Eye (tissue), 1 donor: Measurements from ENCODE around the gene TRPC4.

Source experiments
- DNase-seq: peaks from one replicate; pipeline ENCODE4 v3.0.0-alpha.2; 2015

The TRPC4 gene

DNA sequence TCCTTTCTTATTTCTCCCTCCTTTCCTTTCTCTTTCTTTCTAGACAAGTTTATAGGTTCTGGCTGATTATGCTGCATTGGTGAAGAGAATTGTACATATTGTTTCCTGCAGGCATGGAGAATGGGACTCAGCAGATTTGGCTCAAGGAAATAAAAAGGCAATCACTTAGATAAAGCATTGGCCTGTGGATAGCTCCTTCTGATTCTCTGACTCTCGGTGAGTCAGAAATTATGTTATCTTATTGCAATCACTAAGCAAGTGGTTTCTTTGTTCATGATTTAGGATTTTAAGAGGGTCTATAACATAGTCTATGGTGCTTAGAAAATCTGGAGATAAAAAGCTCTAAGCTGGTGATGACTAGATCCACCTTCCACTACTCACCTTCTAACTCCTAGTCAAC is 217.0 kb downstream of the TRPC4 start:
- no peak for DNase-seq

DNA sequence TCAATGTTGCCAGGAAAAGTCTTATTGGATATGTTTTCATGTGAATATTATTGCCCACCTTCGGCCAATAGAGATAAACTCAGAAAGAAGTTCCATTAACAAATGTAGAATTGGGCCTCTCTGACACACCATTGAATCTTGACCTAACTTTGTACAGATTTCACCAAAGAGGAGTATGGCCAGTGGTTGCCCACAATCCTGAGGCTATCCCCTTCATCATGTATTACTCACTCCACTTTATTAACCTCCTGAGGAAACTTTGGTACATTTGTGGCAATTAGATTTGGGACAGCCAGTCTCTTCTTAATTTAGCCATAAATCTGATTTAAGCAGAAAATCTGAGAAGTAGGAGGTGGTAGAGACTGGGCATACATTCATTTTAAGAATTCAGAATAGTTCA is 217.7 kb downstream of the TRPC4 start:
- DNase-seq, result no peak

DNA sequence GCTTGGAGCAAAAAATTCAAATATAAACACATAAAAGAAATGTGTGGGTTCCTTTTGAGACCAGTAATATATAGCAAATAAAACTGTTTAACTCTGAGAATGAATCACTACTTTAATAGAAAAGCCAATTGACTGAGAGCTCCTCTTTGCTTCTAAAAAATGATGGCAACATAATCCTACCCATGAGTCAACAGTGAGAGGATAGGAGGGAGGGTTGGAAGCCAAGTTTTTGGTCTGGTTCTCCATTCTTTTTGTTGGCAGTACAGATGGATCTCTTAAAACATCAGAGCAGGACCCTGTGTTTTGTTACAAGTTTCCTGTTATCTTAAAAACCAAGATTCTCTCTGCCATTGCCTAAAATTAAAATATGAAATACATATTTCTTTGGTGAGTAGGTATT is 221.0 kb downstream of the TRPC4 start:
- DNase-seq, result no peak

DNA sequence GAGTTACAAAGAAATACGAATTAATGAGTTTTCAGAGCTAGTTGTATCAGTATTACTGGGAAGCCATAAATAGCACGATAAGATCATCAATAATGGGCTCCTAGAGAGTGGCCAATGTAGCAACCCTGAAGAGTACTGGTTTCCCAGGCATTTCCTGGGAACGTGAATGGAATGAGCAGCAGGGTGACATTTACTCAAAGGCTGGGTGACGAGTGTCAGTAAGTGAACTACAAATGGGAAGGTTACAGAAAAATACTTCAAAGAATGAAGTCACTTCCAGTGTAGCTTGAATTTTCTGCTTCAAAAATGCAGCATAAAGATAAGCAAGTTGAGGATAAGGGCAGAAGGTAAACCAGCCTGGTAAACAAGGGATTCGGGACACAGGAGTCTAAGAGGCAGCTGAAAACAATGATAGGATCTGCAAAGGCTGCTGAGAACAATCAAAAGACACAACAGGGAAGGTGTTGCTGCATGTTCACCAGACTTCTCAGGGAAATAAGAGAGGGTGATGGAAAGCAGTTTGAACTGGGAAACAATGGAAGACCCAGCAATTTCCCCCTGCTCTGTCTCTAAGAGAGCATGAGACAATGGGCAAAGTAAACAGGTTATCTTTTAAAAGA is 222.4 kb downstream of the TRPC4 start:
- no peak for DNase-seq

DNA sequence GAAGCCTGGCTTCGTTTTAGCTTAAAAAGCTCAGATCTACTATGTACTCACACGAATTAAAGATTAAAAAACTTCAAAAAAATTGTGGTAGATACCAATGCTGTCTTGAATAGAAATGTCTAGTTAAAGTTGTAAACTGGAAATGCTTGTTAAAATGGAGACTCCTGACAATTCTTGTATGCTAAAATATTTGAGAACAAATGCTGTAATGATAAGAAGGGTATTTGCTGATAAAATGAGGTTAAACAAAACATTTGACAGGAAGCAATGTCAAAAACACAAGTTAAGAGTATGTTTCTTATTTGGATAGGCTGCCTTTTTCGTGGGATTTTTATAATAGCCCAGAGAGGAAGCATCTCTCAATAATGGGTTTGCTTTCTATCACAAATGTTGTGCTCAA is 223.0 kb downstream of the TRPC4 start:
- DNase-seq, result no peak

DNA sequence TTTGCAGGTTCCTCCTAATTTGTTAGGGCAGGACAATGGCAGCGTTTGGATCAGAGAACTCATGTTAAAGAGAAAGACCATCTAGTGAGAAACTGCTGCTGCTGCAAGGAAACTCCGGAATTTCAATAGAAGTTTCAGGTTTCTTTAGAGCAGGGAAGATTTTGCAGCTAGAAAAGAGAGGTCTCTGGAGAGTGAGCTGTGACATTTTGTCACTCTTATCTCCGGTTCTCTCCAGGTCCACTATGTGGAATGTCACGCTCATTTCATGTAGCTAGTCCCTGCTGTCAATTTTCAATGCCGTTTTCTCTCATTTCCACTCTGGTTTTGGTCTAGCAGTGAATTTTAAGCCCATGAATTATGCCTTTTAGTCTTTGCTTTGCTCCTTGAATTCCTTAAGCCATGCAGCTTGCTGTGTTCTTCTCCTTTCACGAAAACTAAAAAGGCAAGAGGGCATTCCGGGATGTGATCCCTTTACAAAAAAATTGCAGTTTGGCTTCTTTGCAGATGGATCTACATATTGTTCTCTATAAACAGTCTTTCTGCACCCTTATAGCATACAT is 224.3 kb downstream of the TRPC4 start:
- peak; percentile 6 for DNase-seq

DNA sequence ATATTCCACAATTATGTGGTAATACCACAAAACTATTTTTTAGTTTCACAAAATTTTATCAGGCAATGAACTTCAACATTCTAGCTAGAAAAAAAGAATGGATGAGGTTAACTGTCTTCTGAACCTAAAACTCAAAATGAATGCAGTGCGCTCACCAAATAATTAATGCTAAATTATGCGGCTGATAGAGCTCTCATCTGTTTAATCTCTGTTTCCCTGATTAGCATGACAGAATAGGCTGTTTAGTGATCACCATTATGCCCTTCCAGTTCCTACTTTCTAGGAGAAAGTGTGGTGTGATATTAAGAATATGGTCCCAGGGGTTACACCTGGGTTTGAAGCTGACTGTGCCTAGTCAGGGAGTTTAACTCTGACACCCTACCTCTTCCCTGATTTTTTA is 228.2 kb downstream of the TRPC4 start:
- no peak for DNase-seq

DNA sequence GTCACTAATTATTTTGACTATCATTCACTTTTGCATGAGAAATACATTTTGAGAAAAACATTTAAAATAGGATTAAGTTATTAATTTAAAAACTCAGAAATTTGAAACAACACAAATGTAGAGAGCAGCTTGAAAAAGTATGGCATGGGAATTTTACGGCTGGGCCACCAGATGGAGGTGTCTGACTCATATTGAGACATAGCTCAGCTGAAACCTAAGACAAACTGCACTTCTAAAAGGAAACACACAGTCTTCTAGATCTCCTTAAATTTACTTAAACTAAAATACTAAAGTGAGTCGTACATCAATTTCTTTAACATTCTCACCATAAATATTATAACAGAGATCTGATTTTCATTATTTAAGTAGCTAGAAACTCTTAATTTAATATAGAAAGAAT is 229.1 kb downstream of the TRPC4 start:
- peak; percentile 59 for DNase-seq

DNA sequence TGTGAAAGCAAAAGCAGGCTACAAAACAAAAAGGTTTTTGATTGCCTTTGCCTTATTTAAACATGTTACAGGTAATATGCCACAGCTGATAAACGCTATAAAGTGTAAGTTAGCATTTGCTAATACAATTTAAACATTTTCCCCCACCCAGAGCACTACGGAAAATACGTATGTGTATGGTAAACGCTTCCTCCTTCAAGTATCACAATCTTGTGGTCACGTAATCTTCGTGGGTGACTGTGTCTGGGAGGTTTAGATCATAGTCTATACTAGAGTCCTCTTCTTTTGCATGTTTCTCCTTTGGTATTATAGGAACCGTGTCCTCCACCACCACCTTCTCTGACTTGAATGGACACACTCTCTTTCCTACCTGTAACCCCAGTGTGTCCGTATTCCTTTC is 232.9 kb downstream of the TRPC4 start:
- no peak for DNase-seq

DNA sequence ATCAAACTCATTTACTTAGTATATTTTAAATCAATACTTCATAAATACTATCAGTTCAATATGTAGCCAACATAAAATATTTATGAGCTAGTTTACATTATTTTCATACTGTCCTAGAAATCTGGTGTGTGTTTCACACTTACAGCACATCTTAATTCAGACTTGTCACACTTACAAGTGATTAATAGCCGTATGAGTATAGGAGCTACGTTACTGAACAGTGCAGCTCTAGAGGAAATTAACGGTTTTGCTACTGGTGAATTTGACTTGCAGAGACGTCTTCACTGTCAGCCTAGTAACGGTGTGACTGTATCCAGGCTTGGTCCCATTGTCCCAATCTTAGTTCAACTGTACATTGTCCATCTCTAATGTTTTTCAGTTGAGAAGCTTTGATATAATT is 237.3 kb downstream of the TRPC4 start:
- no peak for DNase-seq

DNA sequence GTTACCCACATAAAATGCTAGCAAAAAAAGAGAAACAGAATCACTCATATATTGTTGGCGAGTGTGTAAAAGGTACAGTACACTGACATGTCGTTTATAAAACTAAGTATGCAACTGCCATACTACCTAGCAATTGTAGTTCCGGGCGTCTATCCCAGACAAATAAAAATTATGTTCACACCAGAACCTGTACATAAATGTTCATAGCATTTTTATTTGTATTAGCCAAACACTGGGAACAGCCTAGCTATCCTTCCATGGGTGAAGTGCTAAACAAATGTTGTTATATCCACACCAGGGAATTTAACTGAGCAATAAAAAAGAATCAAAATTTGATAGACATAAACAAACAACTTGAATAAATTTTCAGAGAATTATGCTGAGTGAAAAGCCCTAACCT is 242.1 kb downstream of the TRPC4 start:
- no peak for DNase-seq

DNA sequence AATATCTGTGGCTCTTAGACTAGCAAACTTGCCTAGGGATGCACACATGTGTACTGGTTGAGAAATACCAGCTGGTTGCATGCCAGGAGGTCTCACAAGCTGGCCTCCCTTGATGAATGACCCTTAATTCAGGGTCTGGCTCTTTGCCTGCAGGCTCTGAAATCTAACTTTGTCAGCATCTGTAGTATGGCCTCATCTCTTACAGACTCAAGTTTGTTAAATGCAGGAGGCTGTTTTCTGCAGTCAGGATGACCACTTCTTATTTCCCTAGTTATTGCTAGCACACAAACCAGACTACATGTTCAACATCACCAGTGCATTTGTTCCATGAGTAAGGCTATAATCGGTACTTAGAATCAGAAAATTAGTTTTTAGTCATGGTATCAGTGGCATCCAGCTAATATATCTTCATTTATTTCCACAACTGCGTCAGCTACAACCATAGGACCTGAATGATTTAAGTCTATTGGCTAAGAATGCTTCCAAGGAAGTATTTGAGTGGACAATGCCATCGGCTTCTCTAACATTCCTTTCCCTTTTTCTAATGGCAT is 247.7 kb downstream of the TRPC4 start:
- DNase-seq, result no peak

DNA sequence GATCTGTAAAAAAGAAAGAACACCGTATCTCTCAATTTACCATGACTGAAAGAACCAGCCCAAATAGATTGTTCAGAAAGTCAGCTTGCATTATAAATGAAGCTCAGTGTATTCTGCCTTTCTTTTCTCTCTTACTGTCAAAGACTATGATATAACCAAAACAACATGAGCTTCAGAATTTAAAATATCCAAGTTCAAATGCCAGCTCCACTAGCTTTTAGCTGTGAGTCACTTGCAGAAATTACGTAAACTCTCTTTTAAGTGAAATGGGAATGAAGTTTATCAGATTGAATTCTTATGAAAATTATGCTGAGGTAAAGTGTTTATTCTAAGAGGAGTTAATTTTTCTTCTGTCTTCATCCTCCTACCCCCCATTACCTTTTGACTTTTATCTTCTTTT is 251.0 kb downstream of the TRPC4 start:
- DNase-seq, result no peak

DNA sequence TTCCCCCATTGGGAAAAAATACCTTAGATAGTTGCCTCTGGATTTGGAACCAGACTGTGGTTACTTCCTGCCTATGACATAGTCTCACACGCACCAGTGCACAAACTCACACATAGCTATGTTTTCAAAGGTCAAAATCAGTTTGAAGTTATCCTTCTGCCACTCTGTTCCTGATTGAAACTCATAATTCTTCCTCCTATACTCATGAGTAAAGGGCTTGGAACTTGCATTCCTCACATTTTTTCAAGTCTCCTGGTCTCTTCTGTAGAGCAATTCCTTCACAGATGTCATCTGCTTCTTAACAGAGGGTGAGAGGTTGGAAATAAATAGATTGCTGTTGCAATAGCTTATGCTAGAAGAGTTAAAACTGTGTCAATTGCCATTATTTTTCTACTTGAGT is 252.4 kb downstream of the TRPC4 start:
- no peak for DNase-seq

DNA sequence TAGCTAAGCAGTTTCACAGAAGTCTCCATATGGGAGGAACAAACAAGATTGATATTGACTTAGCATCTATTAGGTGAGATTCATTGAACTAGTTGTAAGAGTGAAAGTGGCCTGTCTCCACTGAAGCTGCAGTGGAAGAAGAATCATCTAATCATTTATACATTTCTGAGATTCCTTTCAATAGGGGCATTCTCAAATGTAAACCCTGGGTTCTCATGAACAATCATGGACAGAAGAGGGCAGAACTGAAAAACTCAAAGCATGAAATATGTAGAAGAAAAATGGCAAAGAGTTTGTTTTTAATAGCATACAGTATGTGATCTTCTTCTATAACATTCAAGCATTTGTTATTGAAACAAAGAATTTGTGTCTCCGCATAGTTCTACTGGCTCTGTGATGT is 253.4 kb downstream of the TRPC4 start:
- DNase-seq, result no peak

DNA sequence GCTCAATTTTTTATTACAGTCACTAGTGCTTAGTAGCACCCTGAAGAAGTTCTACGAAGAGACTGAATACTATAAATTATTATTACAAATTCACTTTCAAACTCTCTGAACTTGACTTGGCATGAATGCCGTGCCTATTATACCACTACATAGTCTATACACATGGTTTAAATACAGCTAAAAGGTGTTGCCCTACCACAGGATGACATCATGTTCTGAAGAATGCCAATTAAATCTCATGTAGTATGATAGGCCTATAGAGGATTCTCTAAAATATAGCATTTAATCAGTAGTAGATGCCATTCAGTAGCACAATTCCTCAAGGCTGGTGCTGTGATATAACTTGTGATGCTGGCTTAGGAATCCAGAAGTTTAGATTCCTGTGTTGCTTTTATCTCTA is 254.3 kb downstream of the TRPC4 start:
- DNase-seq, result no peak

DNA sequence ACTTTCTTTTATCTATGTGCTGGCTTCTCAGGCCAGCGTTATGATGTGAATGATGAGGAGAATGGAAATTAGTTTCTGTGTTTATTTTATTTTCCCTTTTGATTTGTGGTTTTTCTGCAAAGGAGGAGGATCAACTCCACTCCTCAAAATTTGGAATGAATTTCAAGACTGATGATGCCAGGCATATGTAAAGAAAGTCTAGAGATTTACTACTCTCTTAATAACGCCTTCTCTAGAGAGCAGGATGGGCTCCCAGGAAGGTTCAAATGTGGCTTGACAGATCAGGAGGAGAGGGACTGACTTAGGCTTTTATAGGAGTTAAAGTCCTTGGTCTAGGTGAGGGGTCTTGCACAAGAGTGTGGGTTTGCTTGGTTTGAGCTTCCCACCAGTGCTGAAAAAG is 255.9 kb downstream of the TRPC4 start:
- DNase-seq, result no peak

DNA sequence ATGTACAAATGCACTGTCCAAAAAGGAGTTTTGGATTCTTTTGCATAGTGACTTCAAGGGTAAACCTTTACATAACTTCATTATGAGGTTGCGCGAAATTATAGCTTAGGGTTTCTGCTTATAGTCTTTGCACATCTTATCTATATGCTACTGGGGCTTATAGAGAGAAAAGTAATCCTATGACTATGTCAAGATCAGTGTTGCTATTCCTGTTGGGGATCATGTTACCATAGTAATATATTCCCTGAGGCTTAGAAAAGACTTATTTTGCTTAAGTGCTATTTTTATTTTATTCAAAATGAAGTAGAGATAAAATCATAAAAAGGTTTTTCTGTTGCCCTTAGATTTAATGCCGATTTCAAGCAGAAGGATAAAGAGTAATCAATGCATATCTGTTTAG is 256.3 kb downstream of the TRPC4 start:
- DNase-seq, result no peak

DNA sequence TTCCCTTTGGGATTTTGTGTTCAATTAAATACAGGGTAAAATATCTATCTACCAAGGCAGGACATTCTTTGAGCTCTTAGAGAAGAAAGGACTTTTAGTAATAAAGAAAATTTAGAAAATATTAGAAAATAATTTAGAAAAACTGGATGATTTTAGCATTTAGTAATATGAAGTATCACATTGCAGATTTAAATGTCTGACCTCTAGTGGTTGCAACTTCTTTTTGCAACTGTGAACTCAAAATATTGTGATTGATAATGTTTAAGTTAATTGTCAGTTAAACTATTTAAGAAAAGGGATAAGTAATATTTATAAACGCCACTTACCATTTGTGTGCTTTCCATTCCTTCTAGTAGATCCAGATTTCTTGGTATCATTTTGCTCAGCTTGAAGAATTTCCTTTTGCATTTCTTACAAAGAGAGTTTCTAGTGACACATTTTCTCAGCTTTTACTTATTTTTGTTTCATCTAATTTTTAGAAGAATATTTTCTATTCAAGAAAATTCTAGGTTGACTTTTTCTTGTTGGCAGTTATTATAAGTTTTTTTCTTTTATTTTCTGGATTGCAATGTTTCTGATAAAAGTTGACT is 260.7 kb downstream of the TRPC4 start:
- no peak for DNase-seq

DNA sequence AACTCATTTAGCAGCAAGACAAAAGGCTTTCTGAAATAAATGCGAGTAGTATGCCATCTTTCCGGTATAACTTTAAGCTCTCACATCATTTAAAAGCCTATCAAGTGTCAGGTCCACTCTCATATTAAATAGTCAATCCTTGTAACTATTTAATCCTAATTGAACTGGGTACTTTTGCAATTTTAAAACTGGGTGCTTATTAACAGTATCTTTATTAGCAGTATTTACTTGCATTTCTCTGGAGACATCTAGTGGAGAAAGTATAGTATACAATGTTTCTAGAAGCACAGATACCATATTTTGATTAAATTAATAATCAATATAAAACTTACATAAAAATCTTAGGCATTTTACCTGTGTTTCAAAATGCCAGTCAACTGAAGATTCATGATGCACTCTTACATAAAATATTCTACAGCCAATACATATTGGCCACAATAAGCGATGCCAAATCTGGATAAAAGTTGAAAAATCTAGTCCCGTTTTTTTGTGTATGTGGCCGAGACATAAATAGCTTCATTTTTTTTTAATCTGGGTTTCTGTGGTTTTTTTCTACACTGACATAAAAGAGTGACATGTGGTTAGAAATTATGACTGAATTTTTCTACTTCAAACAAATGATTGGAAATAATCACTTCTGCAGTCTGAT is 266.7 kb downstream of the TRPC4 start:
- DNase-seq, result peak; percentile 38

DNA sequence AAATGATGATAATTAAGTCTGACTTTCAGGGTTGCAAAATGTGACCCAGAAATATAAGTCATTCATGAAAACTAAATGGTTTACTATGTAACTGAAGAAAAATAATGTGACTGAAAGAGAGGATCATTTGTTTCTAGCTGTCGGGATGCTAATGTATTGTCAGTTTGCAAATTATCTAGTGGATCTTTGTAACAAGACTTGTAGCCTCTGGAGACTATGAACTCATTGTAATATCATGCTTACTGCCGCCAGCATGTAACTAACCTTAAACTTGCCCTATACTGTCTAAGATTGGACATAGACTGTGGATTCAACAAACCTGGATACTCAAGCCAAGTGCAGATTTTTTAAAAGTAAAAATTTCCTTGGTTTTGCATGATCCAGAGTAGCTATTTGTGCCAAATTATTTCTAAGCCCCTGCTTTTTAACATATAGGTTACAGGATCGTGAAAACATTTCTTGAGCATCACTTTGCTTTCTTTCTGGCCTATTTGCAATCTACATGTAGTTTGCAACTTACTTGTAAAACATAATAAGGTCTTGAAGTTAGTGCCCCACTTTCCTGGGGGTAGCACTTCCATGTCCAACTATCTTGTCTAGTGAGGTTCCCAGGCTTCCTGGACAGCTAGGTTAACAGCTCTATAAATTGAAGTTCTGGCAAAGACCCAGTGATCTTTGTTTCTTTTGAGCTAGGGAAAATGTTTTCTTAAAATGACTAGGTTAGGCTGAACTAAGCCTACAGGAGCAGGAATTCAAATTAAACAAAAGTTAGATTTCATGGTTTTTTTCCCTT is 267.7 kb downstream of the TRPC4 start:
- peak; percentile 34 for DNase-seq

DNA sequence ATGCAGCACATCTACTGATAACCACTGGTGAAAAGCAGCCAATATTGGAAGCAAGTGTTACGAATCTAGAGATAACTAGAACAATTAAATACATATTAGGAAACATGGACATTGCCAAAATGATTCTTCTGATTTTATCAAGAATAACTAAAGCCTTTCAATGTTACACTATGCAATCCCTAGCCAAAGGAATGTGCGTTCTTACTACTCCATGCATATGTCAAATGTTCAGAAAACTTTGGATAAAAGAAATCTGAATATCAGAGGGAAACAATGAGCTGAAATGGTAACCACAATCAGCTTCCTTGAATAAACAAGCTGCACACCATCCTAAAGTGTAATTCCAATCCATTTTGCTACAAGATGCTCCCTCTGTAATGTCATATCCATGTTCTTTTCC is 270.1 kb downstream of the TRPC4 start:
- DNase-seq, result peak; percentile 24

DNA sequence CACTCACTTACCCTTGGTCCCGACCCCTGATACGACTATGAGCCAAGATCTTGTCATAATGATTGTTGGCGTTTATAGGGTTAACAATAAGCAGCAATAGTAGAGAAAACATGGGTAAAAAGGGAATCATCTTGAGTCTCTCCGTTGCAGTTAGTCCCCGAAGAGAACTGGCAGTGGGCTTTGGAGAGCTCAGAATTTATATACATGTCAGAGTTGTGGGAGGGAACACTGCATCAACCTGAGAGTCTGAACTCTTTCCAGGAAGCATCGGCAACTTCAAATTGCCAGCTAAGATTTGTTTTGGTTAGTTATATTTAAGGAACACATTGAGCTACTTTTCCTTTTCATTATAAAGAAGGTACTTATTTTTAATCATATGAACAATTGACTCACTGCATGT is 271.0 kb downstream of the TRPC4 start, which contains the start of gene POSTN:
Gene POSTN (minus strand): TSS at position 172 of the 400 bp plus-strand sequence. CDS start 42 bp downstream, at position 130.
- DNase-seq, result peak; percentile 60
